Mesenchymal stem cell (in vitro differentiated cells and primary cell): Measurements from ENCODE around the gene SENP7.
A peak's percentile ranks its signal among the peaks of the same experiment; 100 is the strongest.

ENCODE experiments used
- DNase-seq: peaks from one replicate; pipeline ENCODE4 v3.0.0-alpha.2; 2013
- H2AFZ ChIP-seq: one replicate; pipeline ENCODE4 v1.6.1; 2013; ENCODE audit warnings: low read depth, mild to moderate bottlenecking, control low read depth, inconsistent platforms, low read length, moderate library complexity
- H2AK5ac ChIP-seq: 2 replicates; pipeline ENCODE4 v1.6.1; 2013; ENCODE audit warnings: low read length, moderate library complexity, mild to moderate bottlenecking, inconsistent platforms; ENCODE audit not compliant: severe bottlenecking
- H2BK120ac ChIP-seq: one replicate; pipeline ENCODE4 v1.6.1; 2013; ENCODE audit warnings: low read depth, mild to moderate bottlenecking, inconsistent platforms, low read length, moderate library complexity
- H2BK12ac ChIP-seq, 2 experiments: one replicate each; pipeline ENCODE4 v1.6.1; 2013; ENCODE audit warnings: inconsistent platforms in 2 of 2, low read length in 2 of 2, mild to moderate bottlenecking in 2 of 2, moderate library complexity in 2 of 2, control low read depth in 1 of 2
- H2BK15ac ChIP-seq: one replicate; pipeline ENCODE4 v1.6.1; 2013; ENCODE audit warnings: mild to moderate bottlenecking, low read depth, inconsistent platforms; ENCODE audit not compliant: poor library complexity, severe bottlenecking
- H2BK5ac ChIP-seq: 2 replicates; pipeline ENCODE4 v1.6.1; 2013; ENCODE audit warnings: low read depth, mild to moderate bottlenecking, low read length, control low read depth, inconsistent platforms; ENCODE audit not compliant: poor library complexity, severe bottlenecking
- H3K14ac ChIP-seq, 2 experiments: one replicate each; pipeline ENCODE4 v1.6.1; 2013; ENCODE audit warnings: inconsistent platforms in 2 of 2, low read length in 2 of 2, control low read depth in 1 of 2, mild to moderate bottlenecking in 1 of 2, moderate library complexity in 1 of 2
- H3K18ac ChIP-seq, 2 experiments: one replicate each; pipeline ENCODE4 v1.6.1; 2013; ENCODE audit warnings: inconsistent platforms in 2 of 2, low read length in 2 of 2, control low read depth in 1 of 2, low read depth in 1 of 2, mild to moderate bottlenecking in 1 of 2
- H3K23ac ChIP-seq, 2 experiments: one replicate each; pipeline ENCODE4 v1.6.1; 2013; ENCODE audit warnings: inconsistent platforms in 2 of 2, low read length in 2 of 2, mild to moderate bottlenecking in 2 of 2, moderate library complexity in 2 of 2, control low read depth in 1 of 2
- H3K27ac ChIP-seq: 2 replicates; pipeline ENCODE4 v1.5.1; 2013; ENCODE audit warnings: mild to moderate bottlenecking, moderate library complexity, low read length, control low read depth, inconsistent platforms; ENCODE audit not compliant: poor library complexity, severe bottlenecking
- H3K27me3 ChIP-seq, 2 experiments: 2 replicates each; pipeline versions ENCODE4 v1.6.1 to v1.7.0; 2013; ENCODE audit warnings: low read length in 2 of 2, mild to moderate bottlenecking in 2 of 2, moderate library complexity in 2 of 2, control low read depth in 1 of 2, inconsistent platforms in 1 of 2; ENCODE audit not compliant: control insufficient read depth in 1 of 2, insufficient read depth in 1 of 2
- H3K36me3 ChIP-seq, 2 experiments: 2 replicates each; pipeline versions ENCODE4 v1.6.1 to v1.7.0; 2013; ENCODE audit warnings: low read length in 2 of 2, control low read depth in 1 of 2, inconsistent platforms in 1 of 2, low read depth in 1 of 2, mild to moderate bottlenecking in 1 of 2; ENCODE audit not compliant: insufficient read depth in 2 of 2, control insufficient read depth in 1 of 2
- H3K4ac ChIP-seq, 2 experiments: one replicate each; pipeline ENCODE4 v1.6.1; 2013; ENCODE audit warnings: inconsistent platforms in 2 of 2, low read length in 2 of 2, mild to moderate bottlenecking in 2 of 2, moderate library complexity in 2 of 2, control low read depth in 1 of 2, low read depth in 1 of 2
- H3K4me1 ChIP-seq: 2 replicates; pipeline ENCODE4 v1.6.1; 2013; ENCODE audit warnings: low read depth, low read length, control low read depth; ENCODE audit not compliant: control insufficient read depth, insufficient read depth
- H3K4me2 ChIP-seq: 2 replicates; pipeline ENCODE4 v1.6.1; 2013; ENCODE audit warnings: low read length, mild to moderate bottlenecking, inconsistent platforms; ENCODE audit not compliant: poor library complexity, severe bottlenecking
- H3K4me3 ChIP-seq, 2 experiments: 2 replicates each; pipeline versions ENCODE4 v1.5.1 to v1.7.0; 2013; ENCODE audit warnings: low read length in 2 of 2, mild to moderate bottlenecking in 2 of 2, control low read depth in 1 of 2, low read depth in 1 of 2; ENCODE audit not compliant: insufficient read depth in 1 of 2
- H3K79me1 ChIP-seq: replicated peaks from 2 replicates; pipeline ENCODE4 v1.6.1; 2013; ENCODE audit warnings: mild to moderate bottlenecking, control low read depth, low read length, inconsistent platforms; ENCODE audit not compliant: poor library complexity, severe bottlenecking
- H3K9ac ChIP-seq: 2 replicates; pipeline ENCODE4 v1.7.0; 2013; ENCODE audit warnings: mild to moderate bottlenecking, low read length, moderate library complexity
- H3K9me3 ChIP-seq: 2 replicates; pipeline ENCODE4 v1.7.0; 2013; ENCODE audit warnings: mild to moderate bottlenecking, low read length; ENCODE audit not compliant: control insufficient read depth
- H4K8ac ChIP-seq: one replicate; pipeline ENCODE4 v1.6.1; 2013; ENCODE audit warnings: inconsistent platforms, mild to moderate bottlenecking, low read length, moderate library complexity
- H4K91ac ChIP-seq: one replicate; pipeline ENCODE4 v1.6.1; 2013; ENCODE audit warnings: mild to moderate bottlenecking, low read length, inconsistent platforms
- WGBS: methylation state at CpG from one replicate; pipeline ENCODE4 v1.1.7; 2013; ENCODE audit warnings: mixed read lengths; 5-methylcytosine and 5-hydroxymethylcytosine counted together

Gene SENP7

DNA sequence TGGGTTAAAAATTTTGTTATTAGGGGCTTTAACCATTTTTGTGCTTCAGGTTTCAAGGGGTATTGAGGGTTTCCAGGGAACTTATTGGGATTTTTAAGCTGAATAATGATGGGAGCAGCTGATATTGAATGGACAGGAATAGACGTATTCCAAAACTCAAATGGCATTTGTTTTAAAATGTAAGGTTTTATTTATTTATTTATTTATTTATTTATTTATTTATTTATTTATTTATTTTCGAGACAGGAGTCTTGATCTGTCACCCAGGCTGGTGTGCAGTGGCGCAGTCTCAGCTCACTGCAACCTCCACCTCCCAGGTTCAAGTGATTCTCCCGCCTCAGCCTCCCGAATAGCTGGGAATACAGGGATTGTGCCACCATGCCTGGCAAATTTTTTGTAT lies 22.2 kb upstream of the SENP7 start:
- Histone ChIP-seq H3K4me3 (no peak overlapping the region), H3K14ac (no peak overlapping the region), H3K23ac (no peak overlapping the region), H3K9ac (no peak overlapping the region), H2BK5ac (no peak overlapping the region), H2BK12ac (no peak overlapping the region), H2AFZ (no peak overlapping the region), H3K27ac (no peak overlapping the region), H3K27me3 (peaks cover 6 to 12% of the 10 kb centered on the region in 2 experiments), H4K8ac (no peak overlapping the region), H2BK15ac (no peak overlapping the region), H3K4ac (no peak overlapping the region), H3K36me3 (no peaks in the 10 kb centered on the region), H4K91ac (no peak overlapping the region), H3K4me2 (no peak overlapping the region), H3K79me1 (no peaks in the 10 kb centered on the region), H3K18ac (no peak overlapping the region), H3K9me3 (no peaks in the 10 kb centered on the region), H3K4me1 (no peaks in the 10 kb centered on the region), H2AK5ac (no peak overlapping the region), H2BK120ac (no peak overlapping the region)
- DNase-seq: no peak
- 100% methylated on average over 4 of the region's 5 CpGs for WGBS

DNA sequence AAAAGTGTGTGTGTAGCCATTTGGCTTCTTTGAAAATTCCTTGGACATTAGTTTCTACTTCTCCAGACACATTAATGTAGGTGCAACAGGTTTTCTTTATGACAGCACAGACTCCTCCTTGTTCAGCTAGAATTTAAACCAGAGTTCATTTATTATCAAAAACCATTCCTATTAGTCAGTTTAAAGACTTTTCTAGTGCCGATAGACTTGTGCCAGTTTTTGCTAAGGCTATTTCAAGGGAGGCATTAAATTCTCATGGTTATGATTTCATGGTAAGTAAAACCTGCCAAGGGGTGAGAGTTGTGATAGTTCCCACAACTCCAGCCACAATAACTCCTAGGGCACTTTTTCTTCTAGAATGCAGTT lies 20.6 kb upstream of the SENP7 start:
- Histone ChIP-seq H3K79me1 (no peaks in the 10 kb centered on the region), H3K4me2 (no peak overlapping the region), H2BK12ac (no peak overlapping the region), H3K27ac (no peak overlapping the region), H2BK120ac (no peak overlapping the region), H2BK5ac (no peak overlapping the region), H3K9ac (no peak overlapping the region), H3K4ac (peak overlapping the region in 1 of 2 experiments; percentile 26), H3K4me3 (no peak overlapping the region), H3K36me3 (no peaks in the 10 kb centered on the region), H3K23ac (no peak overlapping the region), H3K18ac (peak overlapping the region in 1 of 2 experiments; percentile 86), H3K4me1 (no peaks in the 10 kb centered on the region), H4K91ac (no peak overlapping the region), H2AK5ac (no peak overlapping the region), H3K9me3 (no peaks in the 10 kb centered on the region), H2AFZ (no peak overlapping the region), H3K27me3 (peaks cover 10 to 14% of the 10 kb centered on the region in 2 experiments), H3K14ac (no peak overlapping the region), H4K8ac (no peak overlapping the region), H2BK15ac (no peak overlapping the region)
- no peak for DNase-seq
- WGBS: 83% methylated on average over 1 of the region's 1 CpG

DNA sequence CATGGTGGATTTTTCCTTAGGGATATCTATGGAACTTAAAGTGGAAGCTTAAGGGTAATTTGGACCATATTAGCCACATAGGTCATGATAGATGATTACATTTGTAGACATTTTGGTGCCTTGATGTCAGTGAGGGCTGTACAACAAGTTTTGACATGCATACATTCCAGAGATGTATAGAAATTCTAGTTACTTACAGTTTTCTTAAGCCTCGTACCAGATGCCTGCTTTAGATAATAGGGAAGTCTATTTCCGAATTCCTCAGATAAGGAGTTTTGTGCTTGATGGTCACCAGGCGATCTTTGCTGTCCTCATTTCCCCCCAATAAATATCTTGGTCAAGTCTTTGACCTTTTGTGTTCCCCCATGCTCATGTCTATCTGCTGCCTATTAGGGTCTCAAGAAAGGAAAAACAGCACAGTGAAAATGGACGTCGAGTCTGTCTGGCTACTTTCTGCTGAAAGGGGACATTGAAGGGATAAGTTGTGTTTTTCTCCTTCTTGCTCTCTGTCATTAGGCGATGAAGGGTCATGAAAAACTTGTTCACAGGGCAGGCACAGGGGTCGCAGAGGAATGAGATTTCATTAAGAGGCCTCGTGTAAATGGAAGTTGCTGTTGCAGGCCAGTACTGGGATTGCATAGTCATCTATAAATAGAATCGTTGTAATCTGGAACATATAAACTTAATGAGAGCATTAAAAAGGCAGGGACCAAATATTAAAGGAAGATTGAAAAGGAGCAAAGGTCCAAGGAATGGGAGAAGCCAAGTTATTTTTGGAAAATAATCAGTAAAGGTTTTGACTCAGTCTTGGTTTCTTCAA lies 20.0 kb upstream of the SENP7 start:
- Histone ChIP-seq H3K9ac (no peak overlapping the region), H3K14ac (peak overlapping the region in 1 of 2 experiments; percentile 41), H2BK12ac (peak overlapping the region; percentile 6 to 90), H3K27ac (no peak overlapping the region), H3K79me1 (no peaks in the 10 kb centered on the region), H3K18ac (peak overlapping the region; percentile 69 to 84), H2BK120ac (peak overlapping the region; percentile 4), H3K27me3 (peaks cover 10 to 14% of the 10 kb centered on the region in 2 experiments), H2AK5ac (no peak overlapping the region), H3K4me2 (no peak overlapping the region), H4K8ac (peak overlapping the region; percentile 49), H2AFZ (no peak overlapping the region), H3K4ac (peak overlapping the region in 1 of 2 experiments; percentile 81), H3K36me3 (no peaks in the 10 kb centered on the region), H3K4me1 (no peaks in the 10 kb centered on the region), H3K23ac (peak overlapping the region in 1 of 2 experiments; percentile 35), H2BK15ac (no peak overlapping the region), H3K9me3 (no peaks in the 10 kb centered on the region), H3K4me3 (no peak overlapping the region), H2BK5ac (no peak overlapping the region), H4K91ac (no peak overlapping the region)
- DNase-seq: peak; percentile 66
- 36% methylated on average over 9 of the region's 9 CpGs for WGBS

DNA sequence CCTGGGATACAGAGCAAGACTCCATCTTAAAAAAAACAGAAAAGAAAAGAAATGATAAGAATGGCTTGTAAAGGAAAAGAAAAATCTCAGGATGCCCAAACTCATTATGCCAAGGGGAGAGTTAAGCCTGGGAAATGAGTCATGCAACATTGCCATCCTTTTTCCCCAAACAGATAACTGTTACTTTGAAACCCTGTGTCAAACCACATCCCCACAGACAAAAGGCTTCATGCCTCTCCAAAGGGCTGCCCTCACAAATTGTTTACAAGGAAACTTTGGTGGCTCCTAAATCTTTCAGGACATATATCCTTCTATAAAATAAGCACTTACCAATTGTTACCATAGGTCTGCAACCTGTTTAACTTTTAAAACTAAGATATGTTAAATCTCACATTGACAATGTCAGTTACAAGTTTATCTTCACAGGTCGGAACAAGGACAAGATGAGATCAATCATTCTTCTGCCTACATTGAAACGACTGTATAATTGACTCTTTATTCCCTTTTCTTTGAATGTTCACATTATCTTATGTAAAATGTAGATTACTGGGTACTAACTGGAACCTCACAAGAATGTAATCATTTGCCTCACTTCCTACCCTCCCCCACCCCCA lies 18.6 kb upstream of the SENP7 start:
- H3K79me1 ChIP-seq: no peaks in the 10 kb centered on the region
- no peaks in the 10 kb centered on the region for H3K4me1 ChIP-seq
- H3K27ac ChIP-seq: no peak overlapping the region
- no peak overlapping the region for H3K4me3 ChIP-seq
- H3K18ac ChIP-seq: no peak overlapping the region
- no peak overlapping the region for H3K4ac ChIP-seq
- H3K9ac ChIP-seq: no peak overlapping the region
- H2BK15ac ChIP-seq: no peak overlapping the region
- H3K9me3 ChIP-seq: no peaks in the 10 kb centered on the region
- no peak overlapping the region for H3K14ac ChIP-seq
- no peak overlapping the region for H4K8ac ChIP-seq
- DNase-seq: peak; percentile 50
- no peak overlapping the region for H2BK5ac ChIP-seq
- no peaks in the 10 kb centered on the region for H3K36me3 ChIP-seq
- H2AFZ ChIP-seq: no peak overlapping the region
- H2BK120ac ChIP-seq: peak overlapping the region; percentile 56
- no peak overlapping the region for H3K23ac ChIP-seq
- H2AK5ac ChIP-seq: no peak overlapping the region
- WGBS: 17% methylated on average over 1 of the region's 2 CpGs
- H3K27me3 ChIP-seq: peaks cover 10 to 14% of the 10 kb centered on the region in 2 experiments
- H3K4me2 ChIP-seq: no peak overlapping the region
- no peak overlapping the region for H4K91ac ChIP-seq
- H2BK12ac ChIP-seq: no peak overlapping the region
